GM21367 (cell line): ENCODE results near the gene CASP6.

Experiments
- ATAC-seq: cut with Tn5 transposase; IDR thresholded peaks from one replicate; pipeline ENCODE4 v1.9.1; 2021; ENCODE audit not compliant: unreplicated experiment

The CASP6 gene

GRCh38 chr4:109702950-109703663 is at the start of gene CASP6:
Gene CASP6 (minus strand): TSS chr4:109703445. CDS start chr4:109703395, 50 bp downstream.
- peak; percentile 71 for ATAC-seq

- no peak for ATAC-seq
Measured at GRCh38 chr4:109752525-109752924, 49.3 kb upstream of the CASP6 start.

- no peak for ATAC-seq
Measured at GRCh38 chr4:109751852-109752251, 48.6 kb upstream of the CASP6 start.

- ATAC-seq = no peak
Measured at GRCh38 chr4:109750652-109751244, 47.5 kb upstream of the CASP6 start.

- no peak for ATAC-seq
Measured at GRCh38 chr4:109749388-109750082, 46.3 kb upstream of the CASP6 start.

- no peak for ATAC-seq
Measured at GRCh38 chr4:109748114-109748513, 44.9 kb upstream of the CASP6 start.

- no peak for ATAC-seq
Measured at GRCh38 chr4:109746728-109747127, 43.5 kb upstream of the CASP6 start.

GRCh38 chr4:109745830-109746229 is 42.6 kb upstream of the CASP6 start:
- ATAC-seq = no peak

- ATAC-seq = no peak
Measured at GRCh38 chr4:109739547-109739946, 36.3 kb upstream of the CASP6 start.

GRCh38 chr4:109738104-109738872 is 35.0 kb upstream of the CASP6 start:
- no peak for ATAC-seq

GRCh38 chr4:109735566-109736365 is 32.5 kb upstream of the CASP6 start:
- ATAC-seq = no peak

GRCh38 chr4:109733728-109734127 is 30.5 kb upstream of the CASP6 start:
- ATAC-seq = no peak

- ATAC-seq = no peak
Measured at GRCh38 chr4:109730619-109731545, 27.6 kb upstream of the CASP6 start.

- peak; percentile 83 for ATAC-seq
Measured at GRCh38 chr4:109729718-109730618, 26.7 kb upstream of the CASP6 start, which contains the start of gene PLA2G12A. Gene PLA2G12A (minus strand): TSS chr4:109730070. CDS start chr4:109729809, 261 bp downstream.

- no peak for ATAC-seq
Measured at GRCh38 chr4:109729117-109729717, 26.0 kb upstream of the CASP6 start.

- ATAC-seq = no peak
Measured at GRCh38 chr4:109728385-109728784, 25.1 kb upstream of the CASP6 start.

GRCh38 chr4:109723110-109723509 is 19.9 kb upstream of the CASP6 start:
- ATAC-seq = no peak

- ATAC-seq = no peak
Measured at GRCh38 chr4:109722357-109722756, 19.1 kb upstream of the CASP6 start.
